Transverse colon (tissue), 4 donors: Measurements from ENCODE around the gene CIC. TPM values are rescaled to one million over a fixed set of nuclear protein-coding genes. Genes with fewer than 3 reads are reported as not detected.

Experiments used
- DNase-seq: peaks from one replicate; pipeline ENCODE4 v3.0.0-alpha.2; 2019
- H3K27ac ChIP-seq, 4 donors: fragments of 200-600 bp; sonication (generic); 2 replicates each; pipeline ENCODE4 v1.5.1; 2016 to 2018; ENCODE audit warnings: inconsistent platforms in 4 of 4
- H3K27me3 ChIP-seq: fragments of 200-600 bp; sonication (generic); 2 replicates; pipeline ENCODE4 v1.5.1; 2017; ENCODE audit warnings: inconsistent platforms
- H3K36me3 ChIP-seq, 4 donors: fragments of 200-600 bp; sonication (generic); 2 replicates each; pipeline ENCODE4 v1.5.1; 2017 to 2019; ENCODE audit warnings: inconsistent platforms in 4 of 4
- H3K4me1 ChIP-seq, 4 donors: fragments of 200-600 bp; sonication (generic); 2 replicates each; pipeline ENCODE4 v1.5.1; 2017 to 2020; ENCODE audit warnings: inconsistent platforms in 4 of 4
- H3K4me3 ChIP-seq, 4 donors: fragments of 200-600 bp; sonication (generic); 1 replicate in 1 of 4; 2 replicates in 3 of 4; pipeline versions ENCODE4 v1.5.1 to v1.6.1; 2017 to 2019; ENCODE audit warnings: inconsistent platforms in 4 of 4
- H3K9me3 ChIP-seq, 2 donors: fragments of 200-600 bp; sonication (generic); 2 replicates each; pipeline ENCODE4 v1.5.1; 2017 to 2019; ENCODE audit warnings: inconsistent platforms in 2 of 2
- EP300 ChIP-seq: sonication (generic); formaldehyde crosslinking; IDR thresholded peaks from one replicate; pipeline ENCODE4 v1.6.1; 2017; ENCODE audit warnings: antibody characterized with exemption, low read depth
- POLR2A ChIP-seq: fragments of 450-650 bp; IDR thresholded peaks from one replicate; pipeline ENCODE4 v1.6.1; 2016; ENCODE audit warnings: antibody characterized with exemption, mild to moderate bottlenecking, moderate library complexity
- POLR2AphosphoS5 ChIP-seq, 3 donors: sonication (generic); formaldehyde crosslinking; IDR thresholded peaks; one replicate each; pipeline ENCODE4 v1.6.1; 2016; ENCODE audit warnings: antibody characterized with exemption in 3 of 3
- WGBS, 2 donors: methylation state at CpG; one replicate each; pipeline ENCODE4 v1.1.5; 2018; ENCODE audit warnings: low coverage in 1 of 2; 5-methylcytosine and 5-hydroxymethylcytosine counted together
- in situ Hi-C, 4 donors: fragments of 200-750 bp; cut with MboI; loops; one replicate each; pipeline versions ENCODE4 v1.15.0 to v1.15.1; 2017; ENCODE audit warnings: low sequenced_read_pairs in 3 of 4, low pct_ligation_motif_present in 1 of 4, low pct_unique_long_range_greater_than_20kb in 1 of 4
- intact Hi-C: fragments of 100-400 bp; cut with DNase I; formaldehyde crosslinking; loops from one replicate; pipeline ENCODE4 v1.15.1; 2023; ENCODE audit warnings: low total_unique reads
- total RNA-seq, 4 donors: library from RNA; depleted of rRNA; stranded (reverse); fragments of >200 nt; gene quantifications; one replicate each; pipeline ENCODE4 v1.1.0, GENCODE V29; 2016
- TF ChIP-seq, protein P1 (sequence below), 5 experiments: fragments of 200-600 bp in 3 of 5; fragments of 450-650 bp in 2 of 5; sonication (generic) in 3 of 5; IDR thresholded peaks; 1 replicate in 2 of 5; 2 replicates in 3 of 5; pipeline ENCODE4 v1.5.1; 2016 to 2017; ENCODE audit warnings: antibody characterized with exemption in 5 of 5, inconsistent platforms in 3 of 5, mild to moderate bottlenecking in 2 of 5, moderate library complexity in 1 of 5

Gene CIC
- total RNA-seq, 4 donors from 2014 or later = 35.1 to 96.5 (median 43.6) TPM

DNA sequence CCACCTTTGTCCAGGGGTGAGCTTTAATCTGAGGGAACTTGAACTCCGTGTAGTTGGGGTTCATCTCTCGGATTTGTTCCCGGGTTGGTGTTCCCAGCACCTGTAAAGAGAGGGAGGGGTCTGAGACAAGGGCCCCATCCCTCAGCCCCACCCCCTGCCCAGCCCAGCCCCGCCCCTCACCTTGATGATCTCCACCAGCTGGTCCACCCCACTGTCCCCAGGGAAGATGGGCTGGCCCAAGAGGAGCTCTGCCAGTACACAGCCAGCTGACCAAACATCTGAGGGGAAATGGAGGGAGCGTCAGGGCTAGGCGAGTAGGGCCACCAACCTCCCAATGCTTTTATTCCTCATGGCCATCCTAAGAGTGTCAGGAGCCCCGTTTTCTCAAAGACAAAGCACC is 35.9 kb upstream of the CIC start:
- H3K36me3 ChIP-seq = peaks cover 0 to 32% (median 9%) of the 10 kb centered on the region in 4 donors
- in situ Hi-C loops = no loop called here
- H3K4me3 ChIP-seq = no peak overlapping the region
- TF ChIP-seq POLR2A = no peak
- TF ChIP-seq, protein P1, sequence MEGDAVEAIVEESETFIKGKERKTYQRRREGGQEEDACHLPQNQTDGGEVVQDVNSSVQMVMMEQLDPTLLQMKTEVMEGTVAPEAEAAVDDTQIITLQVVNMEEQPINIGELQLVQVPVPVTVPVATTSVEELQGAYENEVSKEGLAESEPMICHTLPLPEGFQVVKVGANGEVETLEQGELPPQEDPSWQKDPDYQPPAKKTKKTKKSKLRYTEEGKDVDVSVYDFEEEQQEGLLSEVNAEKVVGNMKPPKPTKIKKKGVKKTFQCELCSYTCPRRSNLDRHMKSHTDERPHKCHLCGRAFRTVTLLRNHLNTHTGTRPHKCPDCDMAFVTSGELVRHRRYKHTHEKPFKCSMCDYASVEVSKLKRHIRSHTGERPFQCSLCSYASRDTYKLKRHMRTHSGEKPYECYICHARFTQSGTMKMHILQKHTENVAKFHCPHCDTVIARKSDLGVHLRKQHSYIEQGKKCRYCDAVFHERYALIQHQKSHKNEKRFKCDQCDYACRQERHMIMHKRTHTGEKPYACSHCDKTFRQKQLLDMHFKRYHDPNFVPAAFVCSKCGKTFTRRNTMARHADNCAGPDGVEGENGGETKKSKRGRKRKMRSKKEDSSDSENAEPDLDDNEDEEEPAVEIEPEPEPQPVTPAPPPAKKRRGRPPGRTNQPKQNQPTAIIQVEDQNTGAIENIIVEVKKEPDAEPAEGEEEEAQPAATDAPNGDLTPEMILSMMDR (IDR thresholded peaks at IDR 0.05) = no peak
- TF ChIP-seq POLR2AphosphoS5 (IDR thresholded peaks at IDR 0.05) = no peak
- TF ChIP-seq EP300 = no peak
- H3K27ac ChIP-seq = no peak overlapping the region
- no peaks in the 10 kb centered on the region for H3K9me3 ChIP-seq
- intact Hi-C loops = no loop called here
- 73% methylated on average over 6 of the region's 7 CpGs; no CpG with 5 or more reads in 1 of the 2 donors for WGBS, 2 donors
- no peaks in the 10 kb centered on the region for H3K27me3 ChIP-seq
- peaks cover 0 to 6% (median 0%) of the 10 kb centered on the region in 4 donors for H3K4me1 ChIP-seq
- DNase-seq = no peak

GRCh38 chr19:42233678-42234292 is 35.3 kb upstream of the CIC start:
- TF ChIP-seq EP300 (no peak), POLR2A (no peak)
- DNase-seq = no peak
- Histone ChIP-seq H3K36me3 (peaks cover 0 to 32% (median 9%) of the 10 kb centered on the region in 4 donors), H3K4me3 (no peak overlapping the region), H3K9me3 (no peaks in the 10 kb centered on the region), H3K4me1 (peaks cover 0 to 6% (median 0%) of the 10 kb centered on the region in 4 donors), H3K27me3 (no peaks in the 10 kb centered on the region), H3K27ac (no peak overlapping the region)
- in situ Hi-C loops (no loop called here), intact Hi-C loops (no loop called here)
- 74% methylated on average over 6 of the region's 6 CpGs; no CpG with 5 or more reads in 1 of the 2 donors for WGBS, 2 donors

DNA sequence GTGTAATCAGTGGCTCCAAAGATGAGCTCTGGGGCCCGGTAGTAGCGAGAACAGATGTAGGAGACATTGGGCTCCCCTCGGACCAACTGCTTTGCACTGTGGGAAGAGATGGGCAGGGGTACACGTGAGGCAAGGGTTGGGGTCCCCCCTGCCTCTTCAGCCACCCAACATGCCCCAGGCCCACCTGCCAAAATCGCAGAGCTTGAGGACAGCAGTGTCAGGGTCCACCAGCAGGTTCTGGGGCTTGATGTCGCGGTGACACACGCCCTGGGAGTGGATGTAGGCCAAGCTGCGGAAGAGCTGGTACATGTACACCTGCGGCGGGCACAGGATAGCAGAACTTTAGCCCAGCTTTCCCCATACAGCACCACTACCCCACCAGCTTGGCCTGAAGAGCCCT is 34.7 kb upstream of the CIC start:
- WGBS, 2 donors = 91 to 100% methylated on average over 2 to 11 of the region's 11 CpGs
- Histone ChIP-seq H3K36me3 (peaks cover 0 to 32% (median 9%) of the 10 kb centered on the region in 4 donors), H3K27ac (no peak overlapping the region), H3K4me1 (peaks cover 0 to 6% (median 0%) of the 10 kb centered on the region in 4 donors), H3K9me3 (no peaks in the 10 kb centered on the region), H3K27me3 (no peaks in the 10 kb centered on the region), H3K4me3 (no peak overlapping the region)
- intact Hi-C loops = no loop called here
- in situ Hi-C loops = no loop called here
- DNase-seq = no peak
- TF ChIP-seq POLR2A (no peak), POLR2AphosphoS5 (IDR thresholded peaks at IDR 0.05) (no peak), EP300 (no peak)
- TF ChIP-seq, protein P1 (IDR thresholded peaks at IDR 0.05) = no peak

- Histone ChIP-seq H3K9me3 (no peaks in the 10 kb centered on the region), H3K27me3 (no peaks in the 10 kb centered on the region), H3K4me3 (no peak overlapping the region), H3K36me3 (peaks cover 0 to 32% (median 9%) of the 10 kb centered on the region in 4 donors), H3K27ac (no peak overlapping the region), H3K4me1 (peaks cover 0 to 4% (median 0%) of the 10 kb centered on the region in 4 donors)
- no peak for DNase-seq
- no peak for TF ChIP-seq POLR2AphosphoS5 (IDR thresholded peaks at IDR 0.05)
- TF ChIP-seq POLR2A = no peak
- no peak for TF ChIP-seq EP300
- WGBS, 2 donors = 80 to 92% methylated on average over 4 to 5 of the region's 5 CpGs
- intact Hi-C loops = no loop called here
- in situ Hi-C loops = no loop called here
Measured at GRCh38 chr19:42235181-42235580, 33.9 kb upstream of the CIC start.

DNA sequence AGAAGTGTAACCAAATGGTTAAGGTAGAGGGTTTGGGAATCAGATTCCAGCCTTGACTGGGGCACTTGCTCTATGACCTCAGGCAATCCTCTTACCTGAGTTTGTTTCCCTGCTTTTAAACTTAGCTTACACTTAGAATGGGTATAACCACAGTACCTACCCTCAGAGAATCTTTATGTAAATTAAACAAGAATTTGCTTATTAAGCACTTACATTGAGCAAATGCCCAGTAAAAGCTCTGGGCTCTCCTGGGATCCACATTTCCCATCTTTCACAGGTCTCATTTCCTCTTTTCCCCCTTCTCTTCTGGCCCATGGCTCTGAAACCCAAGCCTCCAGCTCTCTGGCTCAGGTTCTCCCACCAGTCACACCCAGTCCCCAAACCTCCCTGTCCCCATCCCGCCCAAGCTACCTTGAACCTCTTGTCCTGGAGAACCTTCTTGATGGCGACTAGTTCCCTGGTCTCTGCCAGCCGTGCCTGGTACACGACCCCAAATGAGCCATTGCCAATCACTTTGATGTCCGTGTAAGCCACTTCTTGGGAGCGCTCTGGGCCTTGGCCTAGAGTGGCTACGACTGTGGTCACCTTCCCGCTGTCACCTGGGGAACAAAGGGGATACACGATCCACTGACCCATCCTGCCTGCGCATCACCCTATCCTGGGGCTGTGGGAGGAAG is 29.4 kb upstream of the CIC start:
- peaks cover 12 to 30% (median 23%) of the 10 kb centered on the region in 4 donors for H3K4me1 ChIP-seq
- H3K36me3 ChIP-seq = peaks cover 0 to 15% (median 3%) of the 10 kb centered on the region in 4 donors
- DNase-seq = no peak
- in situ Hi-C loops = no loop called here
- TF ChIP-seq POLR2AphosphoS5 (IDR thresholded peaks at IDR 0.05) = no peak
- TF ChIP-seq EP300 = no peak
- TF ChIP-seq, protein P1 (IDR thresholded peaks at IDR 0.05) = no peak
- no peak for TF ChIP-seq POLR2A
- H3K27me3 ChIP-seq = no peaks in the 10 kb centered on the region
- H3K4me3 ChIP-seq = no peak overlapping the region
- intact Hi-C loops = no loop called here
- H3K27ac ChIP-seq = no peak overlapping the region
- no peaks in the 10 kb centered on the region for H3K9me3 ChIP-seq
- WGBS, 2 donors = 88 to 92% methylated on average over 1 to 10 of the region's 10 CpGs
